Stimulated activated CD8-positive, alpha-beta memory T cell treated with anti-CD3 and anti-CD28 coated beads, Interleukin-4, amount 100 ng/mL, for 4 hours (primary cell): ENCODE data around the gene SLC24A5.

Source experiments
- DNase-seq, 2 donors: peaks; one replicate each; pipeline ENCODE4 v3.0.0-alpha.2; 2020; ENCODE audit warnings: low read depth in 2 of 2, low spot score in 1 of 2

SLC24A5 gene

DNA sequence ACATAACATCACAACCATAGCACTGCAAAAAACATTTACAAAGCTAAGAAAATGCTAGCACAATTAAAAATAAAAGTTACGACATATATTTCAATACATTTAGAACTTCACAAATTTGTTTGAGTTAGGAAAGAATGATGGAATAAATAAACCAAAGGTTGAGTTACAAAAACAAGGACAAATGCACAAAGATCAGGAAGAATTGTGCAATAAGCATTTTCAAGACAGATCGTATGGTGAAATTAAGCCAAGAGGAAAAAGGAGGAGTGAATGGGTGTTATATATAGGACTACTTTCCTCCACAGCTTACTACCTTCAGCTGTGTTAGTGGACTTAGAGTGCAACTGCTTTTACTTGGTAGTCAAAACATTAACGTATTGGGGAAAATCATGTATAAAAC is 64.7 kb downstream of the SLC24A5 start:
- no peak for DNase-seq

DNA sequence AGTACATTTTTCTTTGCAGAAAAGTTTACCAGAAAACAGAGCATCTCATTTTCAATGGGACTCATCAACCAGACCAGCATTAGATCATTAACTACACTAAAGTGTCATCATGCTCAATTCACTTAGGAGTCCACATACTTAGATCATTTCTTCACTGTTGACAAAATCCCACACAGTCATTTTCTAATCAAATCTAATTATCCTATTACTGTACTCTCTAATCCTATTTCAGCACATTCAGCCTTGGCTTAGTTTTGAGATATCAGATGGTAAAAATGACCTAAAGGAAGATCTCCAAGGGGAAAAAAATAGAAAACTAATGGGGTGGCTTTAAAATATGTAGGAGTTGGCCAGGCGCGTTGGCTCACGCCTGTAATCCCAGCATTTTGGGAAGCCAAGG is 65.5 kb downstream of the SLC24A5 start:
- DNase-seq: no peak

DNA sequence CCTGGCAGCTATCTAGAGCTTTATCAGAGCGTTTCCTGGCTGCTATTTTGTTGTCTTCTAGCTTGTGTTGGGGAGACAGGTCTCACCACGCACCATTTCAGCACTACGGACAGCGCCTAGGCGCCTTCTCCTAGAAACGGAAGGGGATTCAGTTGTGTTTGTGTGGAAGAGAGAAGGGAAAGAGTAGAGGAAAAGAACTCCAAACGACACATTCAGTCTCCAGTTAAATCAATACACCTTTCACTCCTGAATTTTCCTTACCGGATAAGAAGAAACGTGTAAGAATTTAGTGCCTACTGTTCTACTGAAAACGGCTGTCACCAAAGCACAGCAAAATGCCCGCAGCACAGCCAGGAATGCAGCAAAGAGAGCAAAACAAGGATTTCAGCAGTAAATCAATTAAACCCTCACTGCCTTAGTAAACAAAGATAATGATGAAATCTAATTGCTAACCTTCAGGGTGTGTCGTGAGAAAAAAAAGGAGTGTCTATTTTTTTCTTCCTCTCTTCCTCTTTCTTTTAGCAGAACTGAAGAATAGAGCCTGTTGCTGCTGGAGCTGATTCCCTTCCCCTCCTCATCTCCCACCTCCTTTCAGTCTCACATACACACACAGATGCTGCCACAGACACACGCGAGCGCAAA is 70.3 kb downstream of the SLC24A5 start:
- no peak for DNase-seq

DNA sequence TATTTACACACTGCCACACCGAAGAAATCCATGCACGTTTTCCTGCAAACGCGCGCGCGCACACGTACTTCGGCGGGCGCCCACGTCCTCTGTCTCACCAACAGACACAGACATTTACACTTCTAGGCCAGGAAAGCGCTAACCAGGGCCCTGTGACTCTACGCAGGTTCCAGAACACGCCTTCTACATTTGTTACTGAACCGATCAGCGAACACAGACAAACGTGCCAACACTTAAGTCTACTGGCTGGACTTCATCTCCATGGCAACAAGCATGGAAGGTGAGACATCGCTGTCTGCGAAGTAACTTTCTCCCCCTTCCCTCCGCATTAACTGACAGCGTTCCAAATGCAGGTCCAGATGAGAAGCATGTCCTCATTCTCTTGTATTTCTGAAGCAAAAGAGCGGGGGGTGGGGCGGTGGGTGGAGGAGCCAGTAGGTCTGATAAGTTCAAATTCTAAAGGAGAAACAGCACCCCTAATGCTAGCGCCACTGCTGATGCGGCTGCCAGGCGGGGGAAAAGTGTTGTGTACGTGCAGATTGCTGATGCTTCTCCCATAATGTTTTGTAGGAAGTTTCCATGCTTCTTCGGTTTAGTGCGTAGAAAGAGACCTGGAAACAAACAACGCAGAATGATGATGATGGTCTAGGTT is 70.9 kb downstream of the SLC24A5 start, which contains the start of gene CTXN2:
TSS of gene CTXN2 (plus strand) at position 92 of the 652 bp plus-strand sequence. CDS start 9,636 bp downstream, outside the sequence.
- DNase-seq: no peak
